Esophagus muscularis mucosa (tissue), 4 donors: ENCODE data around the gene MRTFB. TPM values are rescaled to one million over a fixed set of nuclear protein-coding genes. Genes with fewer than 3 reads are reported as not detected.

Experiments
- DNase-seq: peaks from one replicate; pipeline ENCODE4 v3.0.0-alpha.2; 2017; ENCODE audit errors: extremely low spot score
- H3K27ac ChIP-seq, 4 donors: fragments of 200-600 bp; sonication (generic); replicated peaks in 1 of 4; 1 replicate in 3 of 4; 2 replicates in 1 of 4; pipeline ENCODE4 v1.5.1; 2016 to 2019; ENCODE audit warnings: mild to moderate bottlenecking in 1 of 4
- H3K27me3 ChIP-seq, 4 donors: fragments of 200-600 bp; sonication (generic); one replicate each; pipeline versions ENCODE4 v1.5.1 to v1.6.0; 2016 to 2019
- H3K36me3 ChIP-seq, 4 donors: fragments of 200-600 bp; sonication (generic); one replicate each; pipeline ENCODE4 v1.5.1; 2016 to 2019
- H3K4me1 ChIP-seq, 4 donors: fragments of 200-600 bp; sonication (generic); one replicate each; pipeline ENCODE4 v1.5.1; 2016 to 2019
- H3K4me3 ChIP-seq, 4 donors: fragments of 200-600 bp; sonication (generic); 1 replicate in 2 of 4; 2 replicates in 2 of 4; pipeline ENCODE4 v1.5.1; 2016 to 2019; ENCODE audit warnings: mild to moderate bottlenecking in 4 of 4, moderate library complexity in 1 of 4
- H3K9me3 ChIP-seq, 4 donors: fragments of 200-600 bp; sonication (generic); 1 replicate in 3 of 4; 2 replicates in 1 of 4; pipeline ENCODE4 v1.5.1; 2016 to 2019
- EP300 ChIP-seq: sonication (generic); formaldehyde crosslinking; IDR thresholded peaks from one replicate; pipeline ENCODE4 v1.6.1; 2017; ENCODE audit warnings: antibody characterized with exemption
- POLR2A ChIP-seq: fragments of 450-650 bp; IDR thresholded peaks from one replicate; pipeline ENCODE4 v1.6.1; 2017; ENCODE audit warnings: antibody characterized with exemption, moderate library complexity, mild to moderate bottlenecking, low read depth
- POLR2AphosphoS5 ChIP-seq, 2 donors: sonication (generic); formaldehyde crosslinking; IDR thresholded peaks; one replicate each; pipeline ENCODE4 v1.6.1; 2017; ENCODE audit warnings: antibody characterized with exemption in 2 of 2
- WGBS: methylation state at CpG from one replicate; pipeline ENCODE4 v1.1.5; 2018; 5-methylcytosine and 5-hydroxymethylcytosine counted together
- intact Hi-C: fragments of 100-400 bp; cut with DNase I; formaldehyde crosslinking; loops from one replicate; pipeline ENCODE4 v1.15.1; 2023
- total RNA-seq, 4 donors: library from RNA; depleted of rRNA; stranded (reverse); fragments of >200 nt; gene quantifications; one replicate each; pipeline versions ENCODE4 v1.1.0 to v1.2.1, GENCODE V29; 2016
- TF ChIP-seq, protein P1 (sequence below), 3 experiments: fragments of 200-600 bp in 2 of 3; fragments of 450-650 bp in 1 of 3; sonication (generic) in 2 of 3; IDR thresholded peaks; one replicate each; pipeline ENCODE4 v1.5.1; 2017 to 2019; ENCODE audit warnings: antibody characterized with exemption in 3 of 3, mild to moderate bottlenecking in 2 of 3, moderate library complexity in 1 of 3

MRTFB gene
- total RNA-seq, 4 donors from 2014 or later, result 36.3 to 63.6 (median 48.2) TPM

GRCh38 chr16:14131774-14132695 is 60.9 kb downstream of the MRTFB start:
- no peak overlapping the region for H3K27ac ChIP-seq
- TF ChIP-seq POLR2A (no peak), EP300 (no peak), POLR2AphosphoS5 (IDR thresholded peaks at IDR 0.05) (no peak)
- TF ChIP-seq, protein P1, sequence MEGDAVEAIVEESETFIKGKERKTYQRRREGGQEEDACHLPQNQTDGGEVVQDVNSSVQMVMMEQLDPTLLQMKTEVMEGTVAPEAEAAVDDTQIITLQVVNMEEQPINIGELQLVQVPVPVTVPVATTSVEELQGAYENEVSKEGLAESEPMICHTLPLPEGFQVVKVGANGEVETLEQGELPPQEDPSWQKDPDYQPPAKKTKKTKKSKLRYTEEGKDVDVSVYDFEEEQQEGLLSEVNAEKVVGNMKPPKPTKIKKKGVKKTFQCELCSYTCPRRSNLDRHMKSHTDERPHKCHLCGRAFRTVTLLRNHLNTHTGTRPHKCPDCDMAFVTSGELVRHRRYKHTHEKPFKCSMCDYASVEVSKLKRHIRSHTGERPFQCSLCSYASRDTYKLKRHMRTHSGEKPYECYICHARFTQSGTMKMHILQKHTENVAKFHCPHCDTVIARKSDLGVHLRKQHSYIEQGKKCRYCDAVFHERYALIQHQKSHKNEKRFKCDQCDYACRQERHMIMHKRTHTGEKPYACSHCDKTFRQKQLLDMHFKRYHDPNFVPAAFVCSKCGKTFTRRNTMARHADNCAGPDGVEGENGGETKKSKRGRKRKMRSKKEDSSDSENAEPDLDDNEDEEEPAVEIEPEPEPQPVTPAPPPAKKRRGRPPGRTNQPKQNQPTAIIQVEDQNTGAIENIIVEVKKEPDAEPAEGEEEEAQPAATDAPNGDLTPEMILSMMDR (IDR thresholded peaks at IDR 0.05), result no peak
- H3K36me3 ChIP-seq, result no peaks in the 10 kb centered on the region
- H3K9me3 ChIP-seq, result no peaks in the 10 kb centered on the region
- H3K4me3 ChIP-seq, result no peak overlapping the region
- peaks cover 0 to 31% (median 21%) of the 10 kb centered on the region in 4 donors for H3K4me1 ChIP-seq
- DNase-seq, result no peak
- no peaks in the 10 kb centered on the region for H3K27me3 ChIP-seq
- intact Hi-C loops, result no loop called here
- 74% methylated on average over 4 of the region's 4 CpGs for WGBS

- Histone ChIP-seq H3K4me1 (peaks cover 0 to 31% (median 19%) of the 10 kb centered on the region in 4 donors), H3K9me3 (no peaks in the 10 kb centered on the region), H3K4me3 (no peak overlapping the region), H3K36me3 (no peaks in the 10 kb centered on the region), H3K27me3 (no peaks in the 10 kb centered on the region), H3K27ac (no peak overlapping the region)
- TF ChIP-seq, protein P1 (IDR thresholded peaks at IDR 0.05), result no peak
- TF ChIP-seq POLR2AphosphoS5 (IDR thresholded peaks at IDR 0.05), result no peak
- no peak for TF ChIP-seq EP300
- TF ChIP-seq POLR2A, result no peak
- no peak for DNase-seq
- intact Hi-C loops, result no loop called here
- 90% methylated on average over 4 of the region's 4 CpGs for WGBS
Measured at GRCh38 chr16:14132696-14133048, 61.6 kb downstream of the MRTFB start.

- DNase-seq, result no peak
- no peak overlapping the region for H3K27ac ChIP-seq
- no peaks in the 10 kb centered on the region for H3K9me3 ChIP-seq
- 44% methylated on average over 1 of the region's 1 CpG for WGBS
- H3K27me3 ChIP-seq, result no peaks in the 10 kb centered on the region
- no peak for TF ChIP-seq POLR2A
- TF ChIP-seq, protein P1 (IDR thresholded peaks at IDR 0.05), result no peak
- TF ChIP-seq EP300, result no peak
- TF ChIP-seq POLR2AphosphoS5 (IDR thresholded peaks at IDR 0.05), result no peak
- H3K4me3 ChIP-seq, result no peak overlapping the region
- intact Hi-C loops, result no loop called here
- peaks cover 0 to 27% (median 17%) of the 10 kb centered on the region in 4 donors for H3K4me1 ChIP-seq
- H3K36me3 ChIP-seq, result no peaks in the 10 kb centered on the region
Measured at GRCh38 chr16:14133907-14134306, 62.8 kb downstream of the MRTFB start.

DNA sequence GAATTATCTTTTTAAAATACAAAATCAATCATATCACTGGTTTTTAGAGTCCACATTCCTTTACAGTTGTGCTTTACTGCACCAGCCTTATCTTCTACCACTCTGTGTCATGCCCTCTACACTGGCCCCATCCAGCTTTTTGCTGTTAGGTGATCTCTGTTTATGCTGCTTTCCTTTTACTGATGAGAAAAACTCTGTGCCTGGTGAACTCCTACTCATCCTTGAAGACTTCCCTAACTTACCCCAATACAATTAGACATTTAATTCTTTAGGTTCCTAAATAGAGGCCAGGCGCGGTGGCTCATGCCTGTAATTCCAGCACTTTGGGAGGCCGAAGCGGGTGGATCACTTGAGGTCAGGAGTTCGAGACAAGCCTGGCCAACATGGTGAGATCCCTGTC is 64.6 kb downstream of the MRTFB start:
- no peak overlapping the region for H3K4me3 ChIP-seq
- H3K27me3 ChIP-seq, result no peaks in the 10 kb centered on the region
- H3K9me3 ChIP-seq, result peaks cover 0 to 3% (median 0%) of the 10 kb centered on the region in 4 donors
- no peak overlapping the region for H3K27ac ChIP-seq
- 98% methylated on average over 5 of the region's 5 CpGs for WGBS
- TF ChIP-seq POLR2AphosphoS5 (IDR thresholded peaks at IDR 0.05), result no peak
- intact Hi-C loops, result no loop called here
- H3K4me1 ChIP-seq, result peaks cover 0 to 33% (median 19%) of the 10 kb centered on the region in 4 donors
- DNase-seq, result no peak
- peaks cover 0 to 5% (median 0%) of the 10 kb centered on the region in 4 donors for H3K36me3 ChIP-seq

DNA sequence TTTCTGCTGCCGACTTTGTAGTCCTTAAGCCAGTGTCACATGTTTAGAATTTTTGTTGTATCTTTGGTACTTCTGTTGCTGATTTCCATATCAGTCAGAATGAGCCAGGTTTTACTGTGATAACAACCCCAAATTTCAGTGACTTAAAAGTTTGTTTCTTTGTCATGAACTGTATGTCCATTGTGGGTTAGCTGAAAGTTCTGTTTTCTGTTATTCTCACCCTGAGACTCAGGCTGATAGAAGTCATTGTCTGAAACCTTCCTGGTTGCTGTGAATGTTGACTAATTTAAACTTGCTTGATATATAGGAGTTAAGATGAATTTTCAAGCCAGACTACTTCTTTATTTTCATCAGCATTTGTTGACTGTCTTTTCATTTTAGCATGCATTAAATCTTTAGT is 68.8 kb downstream of the MRTFB start:
- Histone ChIP-seq H3K9me3 (peaks cover 0 to 3% (median 0%) of the 10 kb centered on the region in 4 donors), H3K4me1 (peaks cover 0 to 29% (median 9%) of the 10 kb centered on the region in 4 donors), H3K36me3 (peaks cover 0 to 15% (median 0%) of the 10 kb centered on the region in 4 donors), H3K27me3 (no peaks in the 10 kb centered on the region), H3K27ac (no peak overlapping the region), H3K4me3 (no peak overlapping the region)
- WGBS, result 100% methylated on average over 1 of the region's 1 CpG
- no peak for DNase-seq
- intact Hi-C loops, result no loop called here
- no peak for TF ChIP-seq EP300
- TF ChIP-seq, protein P1 (IDR thresholded peaks at IDR 0.05), result no peak
- TF ChIP-seq POLR2AphosphoS5 (IDR thresholded peaks at IDR 0.05), result no peak
